ENCODE results near the gene NKTR.

- TF ChIP-seq EZH2 (IDR thresholded peaks at IDR 0.05) (no peak), POLR2AphosphoS5 (IDR thresholded peaks at IDR 0.05; ENCODE audit: borderline replicate concordance, low read depth, low read length) (no peak)
Observed at GRCh38 chr3:42661593-42662022, 61.1 kb downstream of the NKTR start.
